Caco-2 (cell line): Measurements from ENCODE around the gene ELMO1. TPM values are rescaled to one million over a fixed set of nuclear protein-coding genes. Genes with fewer than 3 reads are reported as not detected.

Source experiments
- BruUV-seq: library from RNA; stranded (reverse); fragments of 400-500 nt; replicated peaks from 2 replicates; lab custom pipeline; 2021; lab: Mats Ljungman, UMichigan
- CTCF ChIA-PET: fragments of 300-600 bp; sonication (Branson Sonifier 250); formaldehyde crosslinking; loops from one replicate; lab custom pipeline; 2022; ENCODE audit warnings: antibody characterized with exemption; lab: Charles Lee
- POLR2A ChIA-PET: fragments of 300-600 bp; sonication (Branson Sonifier 250); formaldehyde crosslinking; loops from one replicate; lab custom pipeline; 2022; ENCODE audit warnings: antibody characterized with exemption; lab: Charles Lee
- DNase-seq, 2 experiments: peaks; one replicate each; pipeline versions ENCODE4 v3.0.0 to v3.0.0-alpha.2; 2020 to 2022
- H3K27me3 ChIP-seq: replicated peaks from 2 replicates; pipeline ENCODE4 v1.6.0; 2011; ENCODE audit warnings: low read length; ENCODE audit not compliant: control insufficient read depth, insufficient read depth
- H3K36me3 ChIP-seq: 2 replicates; pipeline ENCODE4 v1.5.1; 2011; ENCODE audit warnings: low read length; ENCODE audit not compliant: control insufficient read depth, insufficient read depth
- H3K4me1 ChIP-seq: fragments of 250-450 bp; sonication (Bioruptor Pico); 2 replicates; pipeline ENCODE4 v1.5.1; 2020; ENCODE audit warnings: mild to moderate bottlenecking
- H3K4me3 ChIP-seq: 2 replicates; pipeline ENCODE4 v1.5.1; 2011; ENCODE audit warnings: low read depth, mild to moderate bottlenecking, control low read depth, low read length
- H3K9me3 ChIP-seq: fragments of 250-450 bp; sonication (Bioruptor Pico); 2 replicates; pipeline ENCODE4 v1.5.1; 2020; ENCODE audit warnings: mild to moderate bottlenecking, moderate library complexity
- H3K27ac Mint-ChIP-seq: one replicate; pipeline ENCODE4 v1.8.0; 2022; ENCODE audit warnings: mixed read lengths; ENCODE audit not compliant: unreplicated experiment
- H3K27me3 Mint-ChIP-seq: one replicate; pipeline ENCODE4 v1.8.0; 2022; ENCODE audit warnings: mixed read lengths; ENCODE audit not compliant: insufficient read depth, unreplicated experiment
- H3K36me3 Mint-ChIP-seq: one replicate; pipeline ENCODE4 v1.8.0; 2022; ENCODE audit warnings: mild to moderate bottlenecking, mixed read lengths; ENCODE audit not compliant: insufficient read depth, unreplicated experiment
- H3K4me1 Mint-ChIP-seq: one replicate; pipeline ENCODE4 v1.8.0; 2022; ENCODE audit warnings: low read depth, mixed read lengths; ENCODE audit not compliant: unreplicated experiment
- H3K4me3 Mint-ChIP-seq: one replicate; pipeline ENCODE4 v1.8.0; 2022; ENCODE audit warnings: mild to moderate bottlenecking, moderate library complexity, mixed read lengths; ENCODE audit not compliant: unreplicated experiment
- H3K9me3 Mint-ChIP-seq: one replicate; pipeline ENCODE4 v1.8.0; 2022; ENCODE audit warnings: mixed read lengths; ENCODE audit not compliant: unreplicated experiment
- CTCF ChIP-seq, 2 experiments: fragments of 200-600 bp in 1 of 2; IDR thresholded peaks; 1 replicate in 1 of 2; 2 replicates in 1 of 2; pipeline versions ENCODE4 v1.5.1 to v1.8.0; 2011 to 2022; ENCODE audit warnings: antibody characterized with exemption in 1 of 2, control low read depth in 1 of 2, inconsistent platforms in 1 of 2, low read depth in 1 of 2, low read length in 1 of 2, mild to moderate bottlenecking in 1 of 2, moderate library complexity in 1 of 2; ENCODE audit not compliant: insufficient read depth in 1 of 2, severe bottlenecking in 1 of 2, unreplicated experiment in 1 of 2
- intact Hi-C: fragments of 100-400 bp; cut with micrococcal nuclease; formaldehyde crosslinking; loops from one replicate; pipeline ENCODE4 v1.10.0; 2022; ENCODE audit not compliant: unreplicated experiment
- total RNA-seq: library from RNA; stranded (reverse); gene quantifications from 2 replicates; pipeline ENCODE4 v1.2.3, GENCODE V29; 2022

The ELMO1 gene
- total RNA-seq, 1 experiment from 2014 or later: 0.14 TPM

DNA sequence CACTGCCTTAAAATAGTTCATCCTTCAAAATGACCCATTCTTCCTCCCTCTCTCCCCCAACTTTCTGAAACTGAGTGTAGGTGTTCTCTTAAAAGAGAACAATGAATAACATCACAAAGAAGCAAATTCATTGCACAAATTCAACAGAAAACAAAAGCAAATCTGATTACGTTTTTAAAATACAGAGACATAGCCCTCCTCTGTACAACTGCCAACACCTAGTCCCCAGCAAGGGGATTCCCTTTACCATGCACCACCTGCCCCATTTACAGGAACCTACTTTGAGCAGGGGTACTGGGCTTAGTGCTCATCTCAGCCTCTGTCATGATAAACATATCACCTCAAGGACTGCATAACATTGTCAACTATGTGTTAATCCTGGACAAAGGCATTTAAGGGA is 421.6 kb downstream of the ELMO1 start:
- CTCF ChIA-PET: interaction anchor here (0.6 to 1.7 kb wide), 3 partner anchors 60 to 155 kb away, joined by 3 to 22 read pairs (median 5); no protein-coding TSS in a partner anchor
- no peaks in the 10 kb centered on the region for H3K27me3 Mint-ChIP-seq
- Histone ChIP-seq H3K36me3 (no peaks in the 10 kb centered on the region), H3K4me1 (peaks cover 12% of the 10 kb centered on the region), H3K27me3 (no peaks in the 10 kb centered on the region), H3K9me3 (no peaks in the 10 kb centered on the region), H3K4me3 (no peak overlapping the region)
- intact Hi-C loops: loop anchor here (1.0 kb wide), 1 partner anchor 171 kb away; no protein-coding TSS in a partner anchor
- POLR2A ChIA-PET: no interaction called here
- H3K36me3 Mint-ChIP-seq: peaks cover 13% of the 10 kb centered on the region
- BruUV-seq: no TSS peak
- no peak for TF ChIP-seq CTCF (IDR thresholded peaks at IDR 0.05; ENCODE audit: insufficient read depth in 1 of 2, low read depth in 1 of 2, low read length in 1 of 2, severe bottlenecking in 1 of 2, unreplicated experiment in 1 of 2)
- H3K4me1 Mint-ChIP-seq: peaks cover 15% of the 10 kb centered on the region
- H3K27ac Mint-ChIP-seq: no peak overlapping the region
- peaks cover 31% of the 10 kb centered on the region for H3K9me3 Mint-ChIP-seq
- no peak for DNase-seq
- H3K4me3 Mint-ChIP-seq: no peak overlapping the region

- no peaks in the 10 kb centered on the region for H3K27me3 Mint-ChIP-seq
- ChIA-PET POLR2A (no interaction called here), CTCF (no interaction called here)
- TF ChIP-seq CTCF (IDR thresholded peaks at IDR 0.05; ENCODE audit: insufficient read depth in 1 of 2, low read depth in 1 of 2, low read length in 1 of 2, severe bottlenecking in 1 of 2, unreplicated experiment in 1 of 2): no peak
- no peak overlapping the region for H3K27ac Mint-ChIP-seq
- no TSS peak for BruUV-seq
- H3K36me3 ChIP-seq: no peaks in the 10 kb centered on the region
- H3K36me3 Mint-ChIP-seq: no peaks in the 10 kb centered on the region
- peaks cover 16% of the 10 kb centered on the region for H3K9me3 Mint-ChIP-seq
- no peaks in the 10 kb centered on the region for H3K27me3 ChIP-seq
- H3K9me3 ChIP-seq: no peaks in the 10 kb centered on the region
- no peak overlapping the region for H3K4me3 Mint-ChIP-seq
- no peak for DNase-seq
- no peak overlapping the region for H3K4me3 ChIP-seq
- H3K4me1 ChIP-seq: no peaks in the 10 kb centered on the region
- H3K4me1 Mint-ChIP-seq: no peaks in the 10 kb centered on the region
- intact Hi-C loops: no loop called here
Observed at GRCh38 chr7:37018954-37019353, 429.7 kb downstream of the ELMO1 start.

GRCh38 chr7:37016064-37016878 is 432.4 kb downstream of the ELMO1 start:
- peak overlapping the region; percentile 28 for H3K27ac Mint-ChIP-seq
- intact Hi-C loops: no loop called here
- Histone ChIP-seq H3K4me3 (no peak overlapping the region), H3K27me3 (no peaks in the 10 kb centered on the region), H3K4me1 (no peaks in the 10 kb centered on the region), H3K36me3 (no peaks in the 10 kb centered on the region), H3K9me3 (no peaks in the 10 kb centered on the region)
- H3K27me3 Mint-ChIP-seq: no peaks in the 10 kb centered on the region
- H3K9me3 Mint-ChIP-seq: peaks cover 15% of the 10 kb centered on the region
- no peaks in the 10 kb centered on the region for H3K36me3 Mint-ChIP-seq
- DNase-seq: no peak
- no peak for TF ChIP-seq CTCF (IDR thresholded peaks at IDR 0.05; ENCODE audit: insufficient read depth in 1 of 2, low read depth in 1 of 2, low read length in 1 of 2, severe bottlenecking in 1 of 2, unreplicated experiment in 1 of 2)
- H3K4me3 Mint-ChIP-seq: no peak overlapping the region
- CTCF ChIA-PET: interaction anchor here (1.1 kb wide), 1 partner anchor 166 kb away, joined by 5 read pairs; no protein-coding TSS in a partner anchor
- no peaks in the 10 kb centered on the region for H3K4me1 Mint-ChIP-seq
- BruUV-seq: no TSS peak
- POLR2A ChIA-PET: no interaction called here
